Stimulated activated CD8-positive, alpha-beta memory T cell treated with anti-CD3 and anti-CD28 coated beads, Interleukin-2, amount 100 ng/mL, for 1 hour (primary cell): ENCODE results near the gene MCCD1.
"Not testable (repeated sequence)": the region's sequence is repeated elsewhere in the genome, so short reads cannot be mapped to it uniquely, and the experiment has no call there.

Experiments used
- DNase-seq, 2 donors: peaks; one replicate each; pipeline ENCODE4 v3.0.0-alpha.2; 2020; ENCODE audit warnings: low read depth in 2 of 2

MCCD1 gene

DNA sequence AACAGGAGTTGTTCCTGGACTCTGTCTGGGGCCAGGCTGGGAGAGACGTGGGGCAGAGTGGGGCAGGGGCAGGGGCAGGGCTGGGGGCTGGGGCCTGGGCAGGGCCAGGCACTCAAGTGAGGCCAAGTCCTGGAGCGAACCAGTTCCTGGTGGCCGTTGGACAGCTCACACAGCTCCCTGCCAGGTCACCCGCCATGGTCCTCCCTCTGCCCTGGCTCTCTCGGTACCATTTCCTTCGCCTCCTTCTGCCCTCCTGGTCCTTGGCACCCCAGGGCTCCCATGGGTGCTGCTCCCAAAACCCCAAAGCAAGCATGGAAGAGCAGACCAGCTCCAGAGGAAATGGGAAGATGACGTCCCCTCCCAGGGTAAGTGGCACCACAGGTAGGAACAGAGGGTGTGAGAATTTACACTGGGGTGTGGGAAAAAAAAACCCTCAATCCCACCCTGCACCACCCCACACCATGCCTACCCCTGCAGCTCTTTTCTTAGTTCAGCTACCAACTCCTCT is at the start of gene MCCD1:
Gene MCCD1, plus strand, starts transcription at position 142 of the 508 bp plus-strand sequence. Its CDS starts 53 bp downstream, at position 195.
- no peak for DNase-seq

DNA sequence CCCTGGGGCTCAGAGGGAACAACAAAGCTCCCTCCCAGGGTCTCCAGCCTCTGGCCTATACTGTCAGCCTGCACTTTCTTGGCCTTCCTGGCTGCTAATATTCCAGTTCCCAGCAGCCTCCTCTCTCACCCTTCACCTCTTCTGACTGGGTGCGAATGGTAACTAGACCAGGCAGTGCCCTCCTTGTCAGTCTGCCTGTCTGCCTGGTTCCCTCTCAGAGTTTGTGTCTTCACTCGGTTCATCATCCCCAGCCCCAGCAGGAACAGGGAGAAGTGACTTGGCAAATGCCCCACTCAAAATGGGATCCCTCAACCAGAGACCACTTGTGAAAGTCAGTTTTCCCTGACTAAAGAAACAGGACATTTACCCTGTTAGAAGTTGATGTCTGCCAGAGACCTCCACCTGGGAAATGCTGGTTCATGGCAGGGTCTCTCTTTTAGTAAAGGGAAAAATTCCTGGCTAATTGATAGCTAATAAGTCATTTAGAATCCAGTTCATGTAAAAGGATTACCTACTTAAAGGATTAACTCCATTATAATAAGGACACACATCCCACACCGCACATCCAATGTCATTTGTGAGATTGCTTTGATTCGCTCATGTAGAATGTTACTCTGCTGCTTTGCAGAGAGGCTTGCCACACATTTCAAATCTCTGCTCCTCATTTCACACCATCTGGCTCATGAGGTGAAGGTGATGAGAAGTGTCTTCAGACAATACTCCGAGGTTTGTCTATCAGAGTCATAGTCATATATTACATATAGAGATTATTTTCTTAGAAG is 49.4 kb upstream of the MCCD1 start:
- no peak for DNase-seq

GRCh38 chr6:31479933-31480535 is 48.7 kb upstream of the MCCD1 start:
- DNase-seq = no peak

GRCh38 chr6:31480574-31480973 is 48.2 kb upstream of the MCCD1 start:
- no peak for DNase-seq

DNA sequence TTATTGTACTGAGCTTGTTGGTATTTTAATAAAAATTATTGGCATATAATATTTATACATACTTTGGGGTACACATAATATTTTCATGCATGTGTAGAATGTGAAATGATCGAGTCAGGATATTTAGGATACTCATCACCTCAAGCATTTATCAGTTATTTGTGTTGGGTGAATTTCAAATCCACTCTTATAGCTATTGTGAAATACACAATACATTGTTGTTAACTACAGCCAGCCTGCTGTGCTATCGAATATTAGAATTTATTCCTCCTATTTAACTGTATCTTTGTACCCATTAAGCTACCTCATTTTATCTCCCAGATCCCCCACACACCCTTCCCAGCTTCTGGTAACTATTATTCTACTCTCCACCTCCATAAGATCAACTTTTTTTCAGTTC is 45.4 kb upstream of the MCCD1 start:
- no peak for DNase-seq

DNA sequence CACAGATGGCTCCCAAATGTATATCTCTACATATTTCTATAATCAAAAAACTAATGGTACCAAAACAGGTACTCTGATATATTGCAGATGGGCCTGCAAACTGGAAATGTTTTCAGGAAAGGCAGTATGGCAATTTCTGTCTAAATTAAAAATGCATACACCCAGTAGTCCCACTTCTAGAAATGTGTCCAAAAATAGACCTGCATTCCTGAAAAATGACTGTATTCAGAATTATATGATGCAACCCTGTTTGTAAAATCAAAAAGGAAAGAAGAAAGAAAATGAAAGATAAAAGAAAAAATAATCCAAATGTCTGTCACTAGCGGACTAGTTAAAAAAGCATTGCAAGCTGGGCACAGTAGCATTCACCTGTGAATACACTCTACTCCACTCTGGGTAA is 43.7 kb upstream of the MCCD1 start:
- DNase-seq = no peak

GRCh38 chr6:31486065-31486837 is 42.5 kb upstream of the MCCD1 start:
- DNase-seq = not testable (repeated sequence)

DNA sequence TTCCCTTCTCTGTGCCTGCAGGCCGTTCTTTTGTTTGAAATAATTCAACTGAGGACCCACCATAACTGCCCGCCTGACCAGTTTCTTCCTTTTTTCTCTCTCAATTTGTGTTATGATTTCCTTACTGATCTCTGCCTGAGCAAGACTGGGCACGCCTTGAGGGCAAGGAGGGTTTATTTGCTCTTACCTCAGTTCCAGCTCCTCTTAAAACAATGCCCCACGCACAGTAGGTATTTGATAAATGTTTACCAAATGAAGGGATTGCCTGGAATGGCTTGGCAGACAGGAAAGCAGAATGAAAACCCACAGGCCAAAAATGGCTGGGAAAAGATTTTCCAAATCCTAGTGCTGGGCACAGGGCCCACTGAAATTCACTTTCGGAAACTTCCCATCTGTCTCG is 41.1 kb upstream of the MCCD1 start:
- DNase-seq = not testable (repeated sequence)

DNA sequence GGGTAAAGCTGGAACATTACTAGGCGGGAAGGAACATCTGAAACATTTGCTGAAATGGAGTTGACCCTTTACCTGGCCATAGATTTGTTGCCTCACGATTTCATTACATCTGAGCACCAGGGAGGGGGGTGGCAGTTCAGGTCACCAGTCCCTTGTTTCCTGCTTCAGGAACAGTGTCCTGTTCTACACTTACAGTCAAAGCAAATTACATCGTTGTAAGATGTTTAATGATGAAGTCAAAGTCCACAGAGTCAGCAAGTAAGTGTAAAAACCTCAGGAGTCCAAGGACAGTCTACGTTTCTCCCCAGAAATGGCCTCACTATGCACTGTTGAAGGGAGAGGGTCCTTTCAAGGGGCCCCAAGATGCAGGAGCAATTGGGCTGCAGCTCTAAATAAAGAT is 39.7 kb upstream of the MCCD1 start:
- no peak for DNase-seq

DNA sequence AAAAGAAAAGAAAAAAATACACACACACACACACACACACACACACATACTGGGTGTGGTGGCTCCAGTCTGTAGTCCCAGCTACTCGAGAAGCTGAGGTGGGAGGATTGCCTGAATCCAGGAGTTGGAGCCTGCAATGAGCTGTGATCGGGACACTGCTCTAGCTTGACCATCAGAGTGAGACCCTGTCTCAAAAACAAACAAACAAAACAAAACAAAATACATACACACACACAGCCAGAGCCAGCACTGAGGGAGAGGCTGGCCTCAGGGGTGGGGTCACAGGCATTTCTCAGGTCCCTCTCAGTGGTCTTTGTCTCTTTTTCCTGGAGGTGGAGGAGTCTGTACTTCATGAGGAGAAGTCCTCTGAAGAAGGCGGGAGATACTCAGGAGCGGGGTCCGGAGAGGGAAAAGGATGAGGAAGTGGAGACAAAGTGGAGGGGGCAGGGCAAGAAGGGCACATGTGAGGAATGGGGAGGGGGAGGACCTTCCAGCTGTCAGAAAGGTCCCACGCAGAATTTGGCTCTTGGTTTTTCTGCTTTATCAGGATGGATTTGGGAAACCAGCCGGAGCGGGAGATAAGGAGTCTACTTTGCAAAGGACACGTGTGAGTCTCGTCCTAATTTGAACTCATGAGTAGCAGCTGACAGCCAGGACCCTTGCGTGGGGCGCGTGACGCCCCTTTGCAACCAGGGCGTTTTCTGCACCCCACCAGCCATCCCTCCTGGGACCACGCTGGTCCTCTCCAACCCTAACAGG is 38.5 kb upstream of the MCCD1 start:
- DNase-seq = no peak

- DNase-seq = not testable (repeated sequence)
Observed at GRCh38 chr6:31493550-31493874, 35.2 kb upstream of the MCCD1 start.

DNA sequence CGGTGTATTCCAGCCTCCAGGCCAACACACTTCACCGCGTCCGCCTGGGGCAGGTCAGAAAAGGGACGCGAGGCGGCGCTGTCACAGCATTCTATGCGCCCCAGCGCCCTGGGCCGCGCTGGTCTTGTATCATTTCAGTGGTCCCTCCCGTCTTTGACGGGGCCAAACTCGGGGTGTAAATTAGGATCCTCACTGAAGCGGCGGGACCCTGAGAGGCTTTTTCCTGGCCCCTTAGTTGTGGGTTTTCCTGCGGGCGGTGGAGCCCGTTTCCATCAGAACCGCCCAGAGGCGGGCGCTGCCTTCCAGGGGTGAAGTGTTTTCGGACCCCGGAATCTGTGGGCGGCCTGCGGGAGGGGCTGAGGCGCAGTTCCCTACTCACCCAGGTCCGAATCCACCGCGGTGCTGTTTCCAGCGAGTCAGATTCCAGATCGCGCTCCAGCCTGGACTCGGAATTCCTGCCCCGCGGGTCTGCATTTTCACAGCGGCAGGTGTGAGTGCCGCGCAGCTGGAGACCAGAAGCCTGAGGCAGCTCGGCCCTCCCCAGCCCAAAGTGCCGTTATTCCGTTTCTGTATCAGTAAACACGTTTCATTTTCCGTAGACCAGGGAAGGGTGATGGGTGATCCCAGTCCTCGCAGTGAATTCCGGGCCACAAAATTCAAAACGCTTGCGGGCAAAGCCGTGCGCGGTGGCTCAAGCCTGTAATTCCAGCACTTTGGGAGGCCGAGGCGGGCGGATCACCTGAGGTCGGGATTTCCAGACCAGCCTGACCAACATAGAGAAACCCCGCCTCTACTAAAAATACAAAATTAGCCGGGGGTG is 34.7 kb upstream of the MCCD1 start:
- DNase-seq = peak; percentile 51 to 59

DNA sequence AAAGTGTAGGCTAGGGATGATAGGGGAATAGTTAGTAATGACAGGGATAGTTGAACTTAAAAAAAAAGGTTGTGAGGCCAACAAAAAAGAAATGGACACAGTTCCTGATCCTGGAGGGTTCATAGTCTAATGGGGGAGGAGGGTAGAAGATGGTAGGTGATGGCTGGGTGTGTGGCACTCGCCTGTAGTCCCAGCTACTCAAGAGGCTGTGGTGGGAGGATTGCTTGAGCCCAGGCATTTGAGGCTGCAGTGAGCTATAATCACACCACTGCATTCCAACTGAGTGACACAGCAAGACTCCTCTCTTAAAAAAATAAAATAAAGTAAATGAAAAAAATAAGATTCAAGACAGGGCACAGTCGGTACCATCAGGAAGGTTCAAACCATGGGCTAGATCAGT is 33.2 kb upstream of the MCCD1 start:
- no peak for DNase-seq

DNA sequence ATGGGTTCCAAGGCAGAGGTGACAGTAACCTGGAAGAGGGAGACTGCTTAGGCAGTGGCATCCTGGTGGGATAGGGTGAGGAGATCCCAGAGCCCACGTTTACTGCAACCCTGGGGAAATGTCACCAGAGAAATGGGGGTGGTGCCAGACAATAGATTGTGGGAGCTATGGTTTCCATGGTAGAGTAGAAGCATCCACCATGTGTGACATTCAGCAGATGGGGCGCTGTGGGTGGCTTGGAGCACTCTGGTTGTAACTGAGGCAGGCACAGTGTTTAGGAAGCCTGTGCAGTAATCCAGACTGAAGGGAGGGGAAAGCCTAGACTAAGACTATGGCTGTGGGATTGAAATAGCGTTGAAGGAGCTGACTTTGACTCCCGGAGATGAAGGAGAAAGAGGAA is 31.9 kb upstream of the MCCD1 start:
- not testable (repeated sequence) for DNase-seq

GRCh38 chr6:31497531-31498476 is 31.0 kb upstream of the MCCD1 start, which contains the start of gene MICB:
Gene MICB (plus strand): TSS chr6:31498145. CDS start chr6:31498194, 49 bp downstream.
- peak; percentile 69 to 76 for DNase-seq

DNA sequence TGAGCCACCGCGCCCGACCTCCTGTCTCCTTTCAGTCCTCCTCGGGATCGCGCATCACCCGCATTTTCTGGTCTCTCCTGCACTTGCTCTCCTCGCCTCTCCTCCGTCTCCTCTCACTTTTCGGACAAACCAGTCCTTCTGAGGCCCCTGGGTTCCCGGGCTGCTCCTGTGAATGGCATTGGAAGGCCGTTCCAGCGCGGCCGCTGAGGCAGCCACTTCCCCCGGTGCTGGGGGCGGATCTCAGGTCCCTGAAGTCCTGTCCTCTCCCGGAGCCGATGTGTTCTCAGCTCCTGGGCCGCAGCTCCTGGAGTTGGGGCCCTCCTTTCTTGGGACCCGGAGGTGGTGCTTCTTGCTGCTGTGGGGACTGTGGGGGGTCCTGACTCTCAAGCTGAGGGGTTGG is 30.0 kb upstream of the MCCD1 start:
- no peak for DNase-seq

- not testable (repeated sequence) for DNase-seq
Observed at GRCh38 chr6:31499648-31500047, 29.1 kb upstream of the MCCD1 start.

DNA sequence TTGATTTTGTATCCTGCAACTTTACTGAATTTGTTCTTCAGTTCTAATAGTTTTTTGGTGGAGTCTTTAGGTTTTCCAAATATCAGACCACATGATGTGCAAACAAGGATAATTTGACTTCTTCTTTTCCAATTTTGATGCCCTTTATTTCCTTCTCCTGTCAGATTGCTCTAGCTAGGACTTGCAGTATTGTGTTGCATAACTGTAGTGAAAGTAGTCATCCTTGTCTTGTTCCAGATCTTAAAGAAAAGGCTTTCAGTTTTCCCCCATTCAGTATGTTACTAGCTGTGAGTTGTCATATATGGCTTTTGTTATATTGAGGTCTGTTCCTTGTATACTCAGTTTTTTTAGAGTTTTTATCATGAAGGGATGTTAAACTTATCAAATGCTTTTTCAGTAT is 26.2 kb upstream of the MCCD1 start:
- no peak for DNase-seq

GRCh38 chr6:31509036-31509435 is 19.7 kb upstream of the MCCD1 start:
- DNase-seq = not testable (repeated sequence)

DNA sequence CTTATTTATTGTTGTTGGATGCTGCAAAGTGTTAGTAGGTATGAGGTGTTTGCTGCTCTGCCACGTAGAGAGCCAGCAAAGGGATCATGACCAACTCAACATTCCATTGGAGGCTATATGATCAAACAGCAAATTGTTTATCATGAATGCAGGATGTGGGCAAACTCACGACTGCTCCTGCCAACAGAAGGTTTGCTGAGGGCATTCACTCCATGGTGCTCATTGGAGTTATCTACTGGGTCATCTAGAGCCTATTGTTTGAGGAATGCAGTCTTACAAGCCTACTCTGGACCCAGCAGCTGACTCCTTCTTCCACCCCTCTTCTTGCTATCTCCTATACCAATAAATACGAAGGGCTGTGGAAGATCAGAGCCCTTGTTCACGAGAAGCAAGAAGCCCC is 18.8 kb upstream of the MCCD1 start:
- DNase-seq = no peak
